GM19455 (cell line): Measurements from ENCODE around the gene CYP4V2.

Experiments
- ATAC-seq: cut with Tn5 transposase; IDR thresholded peaks from one replicate; pipeline ENCODE4 v1.9.1; 2021; ENCODE audit not compliant: unreplicated experiment

Gene CYP4V2

GRCh38 chr4:186191200-186192065 lies at the start of gene CYP4V2:
Gene CYP4V2 (plus strand): TSS chr4:186191567. CDS start chr4:186191824, 257 bp downstream.
- peak; percentile 85 for ATAC-seq

- ATAC-seq: no peak
These were observed 47.0 kb upstream of the CYP4V2 start for GRCh38 chr4:186144198-186144945.

- ATAC-seq: no peak
These were observed 46.3 kb upstream of the CYP4V2 start for GRCh38 chr4:186144946-186145569.

- ATAC-seq: no peak
These were observed 44.9 kb upstream of the CYP4V2 start for GRCh38 chr4:186146458-186146857.

- no peak for ATAC-seq
These were observed 42.9 kb upstream of the CYP4V2 start for GRCh38 chr4:186148336-186148975.

- no peak for ATAC-seq
These were observed 41.5 kb upstream of the CYP4V2 start for GRCh38 chr4:186149872-186150271.

GRCh38 chr4:186150926-186151325 lies 40.4 kb upstream of the CYP4V2 start:
- no peak for ATAC-seq

GRCh38 chr4:186151499-186151898 lies 39.9 kb upstream of the CYP4V2 start:
- ATAC-seq: no peak

GRCh38 chr4:186158021-186158813 lies 33.1 kb upstream of the CYP4V2 start:
- no peak for ATAC-seq

GRCh38 chr4:186158966-186159365 lies 32.4 kb upstream of the CYP4V2 start:
- ATAC-seq: no peak

GRCh38 chr4:186159613-186160012 lies 31.8 kb upstream of the CYP4V2 start:
- ATAC-seq: no peak

- peak; percentile 98 for ATAC-seq
These were observed 30.2 kb upstream of the CYP4V2 start for GRCh38 chr4:186161138-186161537.

GRCh38 chr4:186166852-186167512 lies 24.4 kb upstream of the CYP4V2 start:
- ATAC-seq: no peak

- no peak for ATAC-seq
These were observed 23.8 kb upstream of the CYP4V2 start for GRCh38 chr4:186167605-186168004.

- no peak for ATAC-seq
These were observed 22.6 kb upstream of the CYP4V2 start for GRCh38 chr4:186168750-186169149.

GRCh38 chr4:186169333-186169944 lies 21.9 kb upstream of the CYP4V2 start:
- no peak for ATAC-seq

GRCh38 chr4:186169945-186170802 lies 21.2 kb upstream of the CYP4V2 start:
- no peak for ATAC-seq

GRCh38 chr4:186170966-186171365 lies 20.4 kb upstream of the CYP4V2 start:
- ATAC-seq: no peak
